Osteocyte (in vitro differentiated cells): ENCODE data around the gene BRD3. TPM values are rescaled to one million over a fixed set of nuclear protein-coding genes. Genes with fewer than 3 reads are reported as not detected.
A peak's percentile ranks its signal among the peaks of the same experiment; 100 is the strongest.

ENCODE experiments used
- DNase-seq: peaks from one replicate; pipeline ENCODE4 v3.0.0; 2021; ENCODE audit warnings: mixed read lengths; ENCODE audit not compliant: unreplicated experiment; ENCODE audit errors: extremely low spot score
- H3K27ac Mint-ChIP-seq: one replicate; pipeline ENCODE4 v1.8.0; 2021; ENCODE audit warnings: mild to moderate bottlenecking, mixed read lengths; ENCODE audit not compliant: unreplicated experiment
- H3K27me3 Mint-ChIP-seq: one replicate; pipeline ENCODE4 v1.8.0; 2021; ENCODE audit warnings: mixed read lengths; ENCODE audit not compliant: unreplicated experiment
- H3K36me3 Mint-ChIP-seq: one replicate; pipeline ENCODE4 v1.8.0; 2021; ENCODE audit warnings: mixed read lengths; ENCODE audit not compliant: unreplicated experiment
- H3K4me1 Mint-ChIP-seq: one replicate; pipeline ENCODE4 v1.8.0; 2021; ENCODE audit warnings: mixed read lengths; ENCODE audit not compliant: unreplicated experiment
- H3K4me3 Mint-ChIP-seq: one replicate; pipeline ENCODE4 v1.8.0; 2021; ENCODE audit warnings: mild to moderate bottlenecking, moderate library complexity, mixed read lengths; ENCODE audit not compliant: unreplicated experiment
- H3K9me3 Mint-ChIP-seq: one replicate; pipeline ENCODE4 v1.8.0; 2021; ENCODE audit warnings: mixed read lengths; ENCODE audit not compliant: unreplicated experiment
- CTCF ChIP-seq: fragments of 200-600 bp; sonication (generic); IDR thresholded peaks from 2 replicates; pipeline ENCODE4 v1.5.0; 2021; ENCODE audit warnings: antibody characterized with exemption, mild to moderate bottlenecking, moderate library complexity
- total RNA-seq: library from RNA; stranded (reverse); gene quantifications from 2 replicates; pipeline ENCODE4 v1.2.1, GENCODE V29; 2021

BRD3 gene
- total RNA-seq, 1 donor from 2014 or later = 56.2 TPM

GRCh38 chr9:133987446-133987788 is 80.4 kb downstream of the BRD3 start:
- no peak for TF ChIP-seq CTCF
- no peaks in the 10 kb centered on the region for H3K36me3 Mint-ChIP-seq
- H3K4me1 Mint-ChIP-seq = peaks cover 29% of the 10 kb centered on the region
- H3K9me3 Mint-ChIP-seq = no peaks in the 10 kb centered on the region
- H3K4me3 Mint-ChIP-seq = no peak overlapping the region
- no peak overlapping the region for H3K27ac Mint-ChIP-seq
- H3K27me3 Mint-ChIP-seq = no peaks in the 10 kb centered on the region
- no peak for DNase-seq

GRCh38 chr9:133986774-133987445 is 80.9 kb downstream of the BRD3 start:
- no peak for DNase-seq
- no peak overlapping the region for H3K4me3 Mint-ChIP-seq
- H3K27ac Mint-ChIP-seq = no peak overlapping the region
- H3K4me1 Mint-ChIP-seq = peaks cover 33% of the 10 kb centered on the region
- H3K36me3 Mint-ChIP-seq = no peaks in the 10 kb centered on the region
- TF ChIP-seq CTCF = no peak
- H3K9me3 Mint-ChIP-seq = no peaks in the 10 kb centered on the region
- no peaks in the 10 kb centered on the region for H3K27me3 Mint-ChIP-seq

- TF ChIP-seq CTCF = no peak
- peaks cover 40% of the 10 kb centered on the region for H3K4me1 Mint-ChIP-seq
- DNase-seq = no peak
- no peaks in the 10 kb centered on the region for H3K27me3 Mint-ChIP-seq
- H3K4me3 Mint-ChIP-seq = no peak overlapping the region
- no peaks in the 10 kb centered on the region for H3K36me3 Mint-ChIP-seq
- no peaks in the 10 kb centered on the region for H3K9me3 Mint-ChIP-seq
- H3K27ac Mint-ChIP-seq = no peak overlapping the region
These were observed 81.8 kb downstream of the BRD3 start for GRCh38 chr9:133986061-133986460.

- DNase-seq = no peak
- peaks cover 51% of the 10 kb centered on the region for H3K4me1 Mint-ChIP-seq
- H3K9me3 Mint-ChIP-seq = no peaks in the 10 kb centered on the region
- no peaks in the 10 kb centered on the region for H3K27me3 Mint-ChIP-seq
- no peak for TF ChIP-seq CTCF
- no peaks in the 10 kb centered on the region for H3K36me3 Mint-ChIP-seq
- H3K4me3 Mint-ChIP-seq = no peak overlapping the region
- H3K27ac Mint-ChIP-seq = peak overlapping the region; percentile 66
These were observed 84.7 kb downstream of the BRD3 start for GRCh38 chr9:133982971-133983720.

GRCh38 chr9:133981958-133982681 is 85.7 kb downstream of the BRD3 start:
- Mint-ChIP-seq H3K4me1 (peaks cover 50% of the 10 kb centered on the region), H3K27ac (no peak overlapping the region), H3K27me3 (no peaks in the 10 kb centered on the region), H3K9me3 (no peaks in the 10 kb centered on the region), H3K36me3 (no peaks in the 10 kb centered on the region), H3K4me3 (no peak overlapping the region)
- DNase-seq = no peak
- TF ChIP-seq CTCF = no peak
